ENCODE data around the gene RTKN.

GRCh38 chr2:74417197-74417596 lies 24.5 kb downstream of the RTKN start:
- TF ChIP-seq CTCF (IDR thresholded peaks at IDR 0.05; ENCODE audit: poor library complexity, severe bottlenecking) = no peak
- no peak for TF ChIP-seq EZH2 (IDR thresholded peaks at IDR 0.05; ENCODE audit: borderline replicate concordance, insufficient read depth, low read length, poor library complexity, severe bottlenecking)
- no peak for TF ChIP-seq EP300 (conservative IDR thresholded peaks at IDR 0.05; ENCODE audit: poor library complexity, severe bottlenecking)
- no peak for TF ChIP-seq RAD21 (conservative IDR thresholded peaks at IDR 0.05)
- TF ChIP-seq POLR2AphosphoS5 (IDR thresholded peaks at IDR 0.05) = no peak
- no peak for TF ChIP-seq REST (IDR thresholded peaks at IDR 0.05; ENCODE audit: borderline replicate concordance)
- TF ChIP-seq MXI1 (conservative IDR thresholded peaks at IDR 0.05; ENCODE audit: poor library complexity, severe bottlenecking) = no peak
- no peak for TF ChIP-seq SMC3 (conservative IDR thresholded peaks at IDR 0.05; ENCODE audit: poor library complexity)
